Right cardiac atrium (tissue), 5 donors: Measurements from ENCODE around the gene AIF1. TPM values are rescaled to one million over a fixed set of nuclear protein-coding genes. Genes with fewer than 3 reads are reported as not detected.

ENCODE experiments used
- ATAC-seq, 2 donors: fragments of 200-7000 bp; cut with Tn5 transposase; one replicate each; pipeline versions ENCODE4 v1.8.0 to v1.9.1; 2020; ENCODE audit warnings: moderate library complexity in 2 of 2, mild to moderate bottlenecking in 1 of 2
- DNase-seq, 3 donors: peaks; one replicate each; pipeline ENCODE4 v3.0.0-alpha.2; 2020
- H3K27ac ChIP-seq: one replicate; pipeline ENCODE4 v1.5.1; 2013; ENCODE audit warnings: mild to moderate bottlenecking, low read length, control low read depth, moderate library complexity
- H3K27me3 ChIP-seq: one replicate; pipeline ENCODE4 v1.6.1; 2013; ENCODE audit not compliant: control insufficient read depth, insufficient read depth
- H3K4me1 ChIP-seq: one replicate; pipeline ENCODE4 v1.6.1; 2013; ENCODE audit warnings: low read length; ENCODE audit not compliant: control insufficient read depth, insufficient read depth
- H3K4me3 ChIP-seq: one replicate; pipeline ENCODE4 v1.5.1; 2013; ENCODE audit warnings: low read length, control low read depth
- H3K9me3 ChIP-seq: one replicate; pipeline ENCODE4 v1.6.1; 2013; ENCODE audit warnings: low read length; ENCODE audit not compliant: control insufficient read depth
- WGBS: extraction: QIAGEN DNeasy Blood & Tissue Kit; methylation state at CpG from one replicate; pipeline ENCODE4 v1.1.7; 2013; 5-methylcytosine and 5-hydroxymethylcytosine counted together
- intact Hi-C, 4 donors: fragments of 100-400 bp; cut with DNase I; formaldehyde crosslinking; loops; one replicate each; pipeline versions ENCODE4 v1.11.0 to v1.14.0; 2022 to 2023
- long read RNA-seq, 4 donors: library from polyadenylated mRNA; unstranded; transcript quantifications; one replicate each; pipeline ENCODE4 v2.0.0, GENCODE V29; 2020 to 2021
- polyA plus RNA-seq: library from polyadenylated mRNA; stranded (reverse); fragments of 200-250 nt; gene quantifications from one replicate; pipeline ENCODE4 v1.2.3, GENCODE V29; 2013
- total RNA-seq, 4 donors: library from RNA; stranded (reverse); fragmentation: NEBNext Ultra II Directional; extraction: Animal tissue kit (Norgen Biotek cat#: 25700); gene quantifications; one replicate each; pipeline ENCODE4 v1.2.1, GENCODE V29; 2021
- donor health status: healthy with polysubstance abuse.
- donor health status: DM: no; HTN: yes; CAD: no.
- donor health status: DM: no; HTN: no; CAD: no.
- donor health status: DM: no; HTN: yes; CAD: no; lungs with severe emphysema.
- donor health status: DM: yes; HTN: yes; CAD: no.

AIF1 gene
- 10 to 100 TPM; 17.9 to 29.9 (median 21.3) TPM for total RNA-seq
- 14.7 TPM for polyA plus RNA-seq
- long read RNA-seq, donor 1, transcript AIF1-203 (6 exons, 711 nt) = major isoform, 5 of 8 reads
- long read RNA-seq, donor 1, partial matches to known transcripts = 2 of 8 reads
- long read RNA-seq, donor 1, other reads (novel, unspliced or antisense) = 1 of 8 reads
- long read RNA-seq, donor 2, transcript AIF1-203 (6 exons, 711 nt) = major isoform, 5 of 11 reads
- long read RNA-seq, donor 2, partial matches to known transcripts = 2 of 11 reads
- long read RNA-seq, donor 2, other reads (novel, unspliced or antisense) = 1 of 11 reads
- long read RNA-seq, donor 3, partial matches to known transcripts = 1 of 1 reads
- long read RNA-seq, donor 3, other reads (novel, unspliced or antisense) = 0 of 1 reads
- long read RNA-seq, donor 4, partial matches to known transcripts = 0 of 6 reads
- long read RNA-seq, donor 4, other reads (novel, unspliced or antisense) = 0 of 6 reads

DNA sequence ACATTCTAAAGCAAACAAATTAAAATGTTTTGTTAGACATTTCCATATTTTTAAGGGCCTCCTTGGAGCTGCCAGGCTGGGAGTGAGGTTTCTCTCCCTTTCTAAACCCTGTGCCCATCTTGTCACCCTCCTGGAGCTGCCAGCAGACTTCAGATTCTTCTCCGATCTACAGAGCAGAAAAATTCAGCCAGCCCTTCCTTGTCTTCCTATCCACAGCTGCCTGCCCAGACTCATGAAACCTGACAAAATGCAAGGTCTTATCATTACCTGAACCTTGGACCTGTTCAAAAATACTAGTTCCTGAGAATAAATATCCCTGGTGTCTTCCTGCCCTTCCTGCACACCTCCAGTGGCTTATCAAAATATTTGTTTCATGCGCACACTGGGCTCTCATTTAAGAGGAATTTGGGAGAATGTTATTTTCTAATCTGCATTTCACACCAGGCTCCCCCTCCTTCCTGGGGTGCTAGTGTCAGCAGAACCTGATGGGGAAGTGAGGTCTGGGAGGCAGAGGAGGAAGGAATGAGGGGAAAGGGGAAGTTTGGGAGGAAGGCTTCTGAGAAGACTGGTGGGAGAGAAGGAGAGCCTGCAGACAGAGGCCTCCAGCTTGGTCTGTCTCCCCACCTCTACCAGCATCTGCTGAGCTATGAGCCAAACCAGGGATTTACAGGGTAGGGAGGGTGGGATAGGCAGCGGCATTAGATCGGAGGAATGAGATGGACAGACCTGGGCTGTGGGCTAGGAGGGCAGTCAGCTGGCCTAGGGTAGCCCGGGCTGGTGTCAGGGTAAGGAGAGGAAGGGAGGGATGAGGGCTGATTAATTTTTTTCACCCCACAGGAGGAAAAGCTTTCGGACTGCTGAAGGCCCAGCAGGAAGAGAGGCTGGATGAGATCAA, at the start of gene AIF1:
TSS of gene AIF1 (plus strand) at position 551 of the 895 bp plus-strand sequence. CDS start at position 647, 96 bp downstream.
- Histone ChIP-seq H3K27me3 (no peaks in the 10 kb centered on the region), H3K9me3 (no peaks in the 10 kb centered on the region), H3K27ac (no peak within 1 kb of the TSS), H3K4me1 (no peaks in the 10 kb centered on the region), H3K4me3 (peak within 1 kb of the TSS; percentile 4)
- intact Hi-C loops = no loop called here
- WGBS = 54% methylated on average over 6 of the region's 6 CpGs
- ATAC-seq (no peak), DNase-seq (no peak)

DNA sequence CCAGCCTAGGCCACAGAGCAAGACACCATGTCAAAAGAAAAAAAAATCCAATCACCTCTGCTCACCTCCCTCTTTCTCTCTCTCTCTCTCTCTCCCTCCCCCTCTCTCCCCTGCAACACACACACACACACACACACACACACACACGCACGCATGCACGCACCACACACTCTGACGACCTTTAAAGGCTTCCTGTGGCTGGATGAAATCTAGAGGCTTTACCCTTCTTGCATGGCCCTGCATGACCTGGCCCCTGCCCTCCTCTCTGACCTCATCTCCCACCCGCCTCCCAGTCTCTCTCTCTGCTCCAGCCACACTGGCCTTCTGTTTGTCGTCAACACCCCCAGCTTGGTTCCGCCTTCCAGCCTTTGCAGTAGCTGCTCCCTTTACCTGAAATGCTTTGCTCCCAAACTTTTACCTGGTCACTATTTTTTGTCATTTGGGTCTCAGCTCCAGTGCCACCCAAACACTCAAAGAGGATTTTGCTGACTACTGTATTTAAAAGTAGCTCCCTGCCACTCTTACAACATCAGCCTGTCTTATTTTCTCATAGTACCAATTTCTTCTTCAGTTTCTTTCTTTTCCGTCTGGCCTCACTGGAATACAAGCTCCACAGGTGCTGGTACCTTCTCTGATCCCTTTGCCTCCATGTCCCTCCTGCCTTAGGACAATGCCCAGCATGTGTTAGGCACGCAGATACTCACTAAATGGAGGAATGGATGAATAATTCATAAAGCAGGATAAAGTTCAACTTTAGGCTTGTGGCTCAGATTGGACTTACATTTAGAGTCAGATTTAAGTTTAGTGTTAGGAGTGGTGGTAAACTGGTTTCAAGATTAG, 47.3 kb upstream of the AIF1 start:
- no peaks in the 10 kb centered on the region for H3K4me1 ChIP-seq
- DNase-seq (no peak), ATAC-seq (no peak)
- 46% methylated on average over 9 of the region's 9 CpGs for WGBS
- H3K27me3 ChIP-seq = no peaks in the 10 kb centered on the region
- no peaks in the 10 kb centered on the region for H3K9me3 ChIP-seq
- intact Hi-C loops = no loop called here
- no peak overlapping the region for H3K4me3 ChIP-seq
- no peak overlapping the region for H3K27ac ChIP-seq

DNA sequence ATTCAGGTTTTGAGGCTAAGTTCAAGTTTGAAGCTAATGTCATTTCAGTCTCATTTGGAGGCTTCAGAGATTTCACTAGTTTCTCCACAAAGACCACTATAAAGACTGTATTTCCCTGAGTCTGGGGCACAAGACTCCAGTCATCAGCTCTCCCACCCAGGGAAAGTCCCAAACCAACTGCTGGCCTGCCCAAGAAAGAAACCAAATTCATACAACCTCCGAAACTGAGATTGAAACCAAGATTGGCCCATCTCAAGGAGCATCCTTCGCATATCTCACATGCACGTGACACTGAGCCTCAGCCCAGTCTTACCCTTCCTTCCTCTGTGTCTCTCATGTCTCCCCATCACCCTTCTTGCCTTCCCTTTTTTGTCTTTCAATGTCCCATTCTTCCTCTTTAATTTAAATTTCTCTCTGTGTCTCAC, 46.5 kb upstream of the AIF1 start:
- H3K9me3 ChIP-seq = no peaks in the 10 kb centered on the region
- ATAC-seq (peak in 1 of 2 donors; percentile 32), DNase-seq (no peak)
- H3K27me3 ChIP-seq = no peaks in the 10 kb centered on the region
- intact Hi-C loops = no loop called here
- no peak overlapping the region for H3K27ac ChIP-seq
- H3K4me1 ChIP-seq = no peaks in the 10 kb centered on the region
- 70% methylated on average over 3 of the region's 3 CpGs for WGBS
- no peak overlapping the region for H3K4me3 ChIP-seq

DNA sequence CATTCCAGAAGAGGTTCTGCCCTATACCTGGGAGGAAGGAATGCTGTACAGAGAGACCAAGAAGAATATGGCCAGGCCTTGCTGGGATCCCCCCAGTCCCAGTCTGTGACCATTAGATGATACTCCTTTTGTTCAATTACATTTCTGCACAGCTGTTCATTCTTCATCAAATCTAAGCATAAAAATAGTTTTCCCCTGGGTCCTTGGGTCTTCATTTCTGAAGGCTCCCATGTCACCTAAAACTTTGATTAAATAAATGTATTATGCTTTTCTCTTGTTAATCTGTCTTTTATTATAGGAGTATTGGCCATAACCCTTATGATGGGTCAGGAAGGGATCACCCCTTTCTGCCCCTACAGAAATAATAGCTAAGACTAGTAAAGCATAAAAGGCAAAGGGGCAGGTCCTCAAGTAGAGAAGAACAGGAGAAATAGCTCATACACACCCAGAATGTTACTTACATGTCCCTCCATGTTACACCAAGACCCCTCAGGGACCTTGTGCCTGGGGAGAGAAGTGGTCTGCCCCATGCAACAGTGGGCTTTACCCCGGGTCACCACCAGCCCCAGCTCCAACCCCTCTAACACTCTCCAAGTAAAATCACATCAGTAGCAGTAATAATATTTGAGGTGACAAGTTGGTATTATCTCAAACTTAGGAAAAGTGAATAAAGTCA, 45.0 kb upstream of the AIF1 start:
- Histone ChIP-seq H3K27me3 (no peaks in the 10 kb centered on the region), H3K9me3 (no peaks in the 10 kb centered on the region), H3K27ac (no peak overlapping the region), H3K4me3 (no peak overlapping the region), H3K4me1 (no peaks in the 10 kb centered on the region)
- 76% methylated on average over 1 of the region's 1 CpG for WGBS
- no peak for DNase-seq
- no peak for ATAC-seq
- intact Hi-C loops = no loop called here

DNA sequence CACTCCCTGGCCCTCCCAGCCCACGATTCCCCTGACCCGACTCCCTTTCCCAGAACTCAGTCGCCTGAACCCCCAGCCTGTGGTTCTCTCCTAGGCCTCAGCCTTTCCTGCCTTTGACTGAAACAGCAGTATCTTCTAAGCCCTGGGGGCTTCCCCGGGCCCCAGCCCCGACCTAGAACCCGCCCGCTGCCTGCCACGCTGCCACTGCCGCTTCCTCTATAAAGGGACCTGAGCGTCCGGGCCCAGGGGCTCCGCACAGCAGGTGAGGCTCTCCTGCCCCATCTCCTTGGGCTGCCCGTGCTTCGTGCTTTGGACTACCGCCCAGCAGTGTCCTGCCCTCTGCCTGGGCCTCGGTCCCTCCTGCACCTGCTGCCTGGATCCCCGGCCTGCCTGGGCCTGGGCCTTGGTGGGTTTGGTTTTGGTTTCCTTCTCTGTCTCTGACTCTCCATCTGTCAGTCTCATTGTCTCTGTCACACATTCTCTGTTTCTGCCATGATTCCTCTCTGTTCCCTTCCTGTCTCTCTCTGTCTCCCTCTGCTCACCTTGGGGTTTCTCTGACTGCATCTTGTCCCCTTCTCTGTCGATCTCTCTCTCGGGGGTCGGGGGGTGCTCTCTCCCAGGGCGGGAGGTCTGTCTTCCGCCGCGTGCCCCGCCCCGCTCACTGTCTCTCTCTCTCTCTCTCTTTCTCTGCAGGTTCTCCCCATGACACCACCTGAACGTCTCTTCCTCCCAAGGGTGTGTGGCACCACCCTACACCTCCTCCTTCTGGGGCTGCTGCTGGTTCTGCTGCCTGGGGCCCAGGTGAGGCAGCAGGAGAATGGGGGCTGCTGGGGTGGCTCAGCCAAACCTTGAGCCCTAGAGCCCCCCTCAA, 42.8 kb upstream of the AIF1 start, which contains the start of gene LTA:
TSS of gene LTA (plus strand) at position 249 of the 871 bp plus-strand sequence. CDS start at position 703, 454 bp downstream.
- intact Hi-C loops = no loop called here
- Histone ChIP-seq H3K4me3 (no peak within 1 kb of the TSS), H3K27me3 (no peaks in the 10 kb centered on the region), H3K4me1 (no peaks in the 10 kb centered on the region), H3K27ac (no peak within 1 kb of the TSS), H3K9me3 (no peaks in the 10 kb centered on the region)
- DNase-seq = no peak
- no peak for ATAC-seq
- WGBS = 87% methylated on average over 27 of the region's 27 CpGs

GRCh38 chr6:31573239-31574105, 41.6 kb upstream of the AIF1 start:
- no peaks in the 10 kb centered on the region for H3K4me1 ChIP-seq
- intact Hi-C loops = no loop called here
- H3K27me3 ChIP-seq = no peaks in the 10 kb centered on the region
- H3K9me3 ChIP-seq = no peaks in the 10 kb centered on the region
- H3K27ac ChIP-seq = no peak overlapping the region
- ATAC-seq (no peak), DNase-seq (no peak)
- no peak overlapping the region for H3K4me3 ChIP-seq
- WGBS = 89% methylated on average over 9 of the region's 9 CpGs

GRCh38 chr6:31574106-31575061, 40.6 kb upstream of the AIF1 start:
- intact Hi-C loops = no loop called here
- WGBS = 81% methylated on average over 14 of the region's 14 CpGs
- no peaks in the 10 kb centered on the region for H3K4me1 ChIP-seq
- no peak overlapping the region for H3K27ac ChIP-seq
- no peak overlapping the region for H3K4me3 ChIP-seq
- DNase-seq (no peak), ATAC-seq (no peak)
- no peaks in the 10 kb centered on the region for H3K27me3 ChIP-seq
- no peaks in the 10 kb centered on the region for H3K9me3 ChIP-seq

DNA sequence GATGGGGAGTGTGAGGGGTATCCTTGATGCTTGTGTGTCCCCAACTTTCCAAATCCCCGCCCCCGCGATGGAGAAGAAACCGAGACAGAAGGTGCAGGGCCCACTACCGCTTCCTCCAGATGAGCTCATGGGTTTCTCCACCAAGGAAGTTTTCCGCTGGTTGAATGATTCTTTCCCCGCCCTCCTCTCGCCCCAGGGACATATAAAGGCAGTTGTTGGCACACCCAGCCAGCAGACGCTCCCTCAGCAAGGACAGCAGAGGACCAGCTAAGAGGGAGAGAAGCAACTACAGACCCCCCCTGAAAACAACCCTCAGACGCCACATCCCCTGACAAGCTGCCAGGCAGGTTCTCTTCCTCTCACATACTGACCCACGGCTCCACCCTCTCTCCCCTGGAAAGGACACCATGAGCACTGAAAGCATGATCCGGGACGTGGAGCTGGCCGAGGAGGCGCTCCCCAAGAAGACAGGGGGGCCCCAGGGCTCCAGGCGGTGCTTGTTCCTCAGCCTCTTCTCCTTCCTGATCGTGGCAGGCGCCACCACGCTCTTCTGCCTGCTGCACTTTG, 39.6 kb upstream of the AIF1 start, which contains the start of gene TNF:
TSS of gene TNF (plus strand) at position 231 of the 567 bp plus-strand sequence. CDS start at position 408, 177 bp downstream.
- peak; percentile 32 to 65 for ATAC-seq
- DNase-seq = peak; percentile 46 to 79 (median 71)
- H3K9me3 ChIP-seq = no peaks in the 10 kb centered on the region
- 53% methylated on average over 19 of the region's 19 CpGs for WGBS
- intact Hi-C loops = no loop called here
- no peaks in the 10 kb centered on the region for H3K4me1 ChIP-seq
- peak within 1 kb of the TSS; percentile 34 for H3K4me3 ChIP-seq
- H3K27ac ChIP-seq = peak within 1 kb of the TSS; percentile 22
- H3K27me3 ChIP-seq = no peaks in the 10 kb centered on the region
